GM21619 (cell line): ENCODE data around the gene RPS6KA2.
"Not testable (repeated sequence)": the region's sequence is repeated elsewhere in the genome, so short reads cannot be mapped to it uniquely, and the experiment has no call there.

ENCODE experiments used
- ATAC-seq: cut with Tn5 transposase; IDR thresholded peaks from one replicate; pipeline ENCODE4 v1.9.1; 2021; ENCODE audit not compliant: unreplicated experiment

Gene RPS6KA2

GRCh38 chr6:166534658-166535406 lies 92.2 kb downstream of the RPS6KA2 start:
- no peak for ATAC-seq

DNA sequence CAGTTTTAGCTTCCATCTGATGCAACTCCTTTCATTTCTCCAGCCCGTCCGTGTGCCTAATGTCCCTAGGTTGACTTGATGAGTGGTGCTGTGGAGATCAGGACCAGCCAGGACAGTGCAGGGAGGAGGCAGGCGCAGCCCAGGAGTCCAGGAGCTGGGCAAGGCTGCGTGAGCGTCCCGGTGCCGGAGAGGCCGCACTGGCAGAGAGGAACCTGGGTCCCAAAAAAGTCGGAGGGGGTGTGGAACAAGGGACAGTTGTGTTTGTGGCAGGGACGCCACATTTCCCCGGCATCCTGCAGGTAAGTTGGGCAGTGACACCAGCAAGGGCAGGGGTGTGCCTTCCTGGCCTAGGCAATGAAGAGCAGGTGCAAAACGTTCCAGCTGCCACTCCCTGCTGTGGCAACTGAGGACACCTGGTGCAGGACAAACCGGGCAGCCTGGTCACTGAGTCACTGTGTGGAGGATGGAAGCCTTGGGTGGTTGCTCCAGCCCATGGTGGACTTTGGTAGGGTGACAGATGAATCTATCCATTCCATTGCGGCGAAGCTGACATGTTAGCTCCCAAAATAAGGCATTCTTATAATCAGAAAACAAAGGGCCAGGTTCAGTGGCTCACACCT lies 93.7 kb downstream of the RPS6KA2 start:
- no peak for ATAC-seq

DNA sequence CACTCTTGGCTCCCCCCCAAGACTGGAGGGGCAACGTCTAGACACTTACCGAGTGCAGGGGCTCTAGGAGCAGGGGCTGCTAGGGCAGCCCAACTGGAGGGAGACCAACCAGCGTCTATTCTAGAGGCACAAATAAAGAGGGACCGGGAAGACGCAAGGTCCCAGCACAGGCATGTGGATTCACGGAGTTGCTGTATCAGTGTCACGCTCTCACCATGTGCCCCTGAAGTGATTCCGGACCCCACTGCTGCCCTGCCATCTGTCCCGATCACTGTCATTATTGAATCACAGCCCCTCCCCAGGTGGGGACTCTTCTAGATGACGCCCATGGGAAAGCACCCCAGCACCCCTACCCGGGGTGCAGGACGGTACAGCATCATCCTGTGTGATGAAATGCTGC lies 94.7 kb downstream of the RPS6KA2 start:
- no peak for ATAC-seq

DNA sequence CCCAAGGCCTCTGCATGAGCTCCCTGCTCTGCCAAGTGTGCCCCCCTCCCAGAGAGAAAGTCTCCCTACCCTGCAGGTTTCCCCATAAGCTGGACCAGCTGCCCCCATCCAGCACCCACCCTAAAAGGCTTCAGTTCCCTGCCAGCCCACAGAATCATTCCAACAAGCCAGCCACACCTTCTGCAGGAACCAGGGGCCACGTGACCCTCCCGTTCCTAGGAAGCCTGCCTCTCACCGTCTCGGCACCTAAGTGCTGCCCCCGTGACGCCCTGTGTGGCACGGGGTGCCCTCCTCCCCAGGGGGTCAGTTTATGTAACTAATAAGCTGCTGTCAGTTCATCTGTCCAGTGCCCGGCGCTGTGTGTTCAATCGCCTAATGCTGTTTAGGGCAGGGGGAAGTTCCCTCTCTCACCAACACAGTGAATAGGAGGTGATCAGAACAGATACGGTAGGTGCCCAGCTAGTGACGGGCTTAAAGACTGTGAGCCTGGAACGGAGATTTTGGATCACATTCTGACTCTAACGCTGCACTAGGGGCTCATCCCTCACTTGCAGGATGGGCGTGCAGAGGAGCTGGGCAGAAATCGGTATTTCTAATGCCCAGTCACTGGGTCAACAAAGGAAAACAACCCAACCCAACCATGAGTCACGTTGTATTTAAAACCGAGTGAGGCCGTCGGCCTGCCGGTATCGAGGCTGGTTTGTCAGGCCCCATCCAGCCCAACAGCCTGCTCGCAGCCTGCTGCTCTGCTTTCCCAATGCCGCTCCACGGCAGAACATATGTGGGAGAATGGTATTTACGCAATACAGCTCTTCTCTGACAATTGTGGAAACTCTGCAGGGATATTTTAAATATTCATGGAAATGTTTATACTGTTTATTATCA lies 96.6 kb downstream of the RPS6KA2 start:
- ATAC-seq, result no peak

DNA sequence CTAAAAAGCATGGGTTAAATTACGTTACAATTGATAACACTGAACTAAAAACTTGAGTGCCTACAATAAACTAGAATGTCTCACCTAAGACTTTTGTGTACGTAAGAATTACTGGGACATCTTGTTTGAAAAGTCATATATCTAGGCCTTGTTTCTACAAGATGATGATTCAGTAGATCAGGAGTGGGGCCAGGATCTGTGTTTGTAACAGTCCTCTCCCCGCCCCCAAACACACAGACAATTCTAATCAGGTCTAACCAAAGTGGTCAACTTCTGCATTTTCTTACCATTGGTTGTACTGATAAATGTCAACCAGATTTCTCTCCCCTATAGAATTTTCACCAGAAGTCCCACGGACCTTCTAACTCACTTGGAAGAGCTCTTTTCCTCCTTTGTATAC lies 97.5 kb downstream of the RPS6KA2 start:
- no peak for ATAC-seq

- ATAC-seq, result not testable (repeated sequence)
Observed at GRCh38 chr6:166529058-166529457, 98.0 kb downstream of the RPS6KA2 start.

DNA sequence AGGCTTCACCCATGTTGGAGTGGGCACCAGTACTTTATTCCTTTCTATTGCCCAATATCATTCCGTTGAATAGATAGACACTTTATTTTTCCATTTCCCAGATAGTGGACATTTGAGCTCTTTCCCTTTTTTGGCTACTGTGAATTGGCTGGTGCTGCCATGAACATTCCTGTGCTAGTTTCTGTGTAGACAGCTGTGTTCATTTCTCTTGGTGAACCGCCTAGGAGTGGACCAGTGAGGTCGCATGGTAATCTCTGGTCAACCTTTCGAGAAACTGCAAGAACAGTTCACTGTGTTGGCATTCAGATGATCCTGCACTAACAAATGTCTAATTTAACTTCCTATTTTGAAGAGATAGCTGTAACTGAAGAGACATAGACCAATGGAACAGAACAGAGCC lies 99.2 kb downstream of the RPS6KA2 start:
- no peak for ATAC-seq

- ATAC-seq, result no peak
Observed at GRCh38 chr6:166526937-166527336, 100.1 kb downstream of the RPS6KA2 start.

DNA sequence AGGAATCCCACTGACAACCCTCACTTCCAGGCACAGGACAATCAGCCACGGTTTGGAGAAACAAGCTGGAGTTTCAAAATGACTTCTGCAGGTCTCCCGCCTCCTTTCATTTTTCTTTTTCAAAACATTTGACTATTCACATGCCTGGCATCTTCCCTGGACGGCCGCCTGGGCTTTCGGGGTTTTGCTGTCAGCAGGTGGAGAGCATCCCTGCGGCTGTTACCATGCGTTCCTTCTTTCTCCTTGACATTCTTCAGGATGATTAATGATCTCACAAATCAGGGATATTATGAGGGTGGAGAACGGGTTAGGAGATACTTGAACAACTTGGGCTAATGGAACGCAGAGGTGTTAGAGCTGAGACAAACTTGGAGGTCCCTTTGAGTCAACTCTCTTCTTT lies 101.5 kb downstream of the RPS6KA2 start:
- ATAC-seq, result no peak

DNA sequence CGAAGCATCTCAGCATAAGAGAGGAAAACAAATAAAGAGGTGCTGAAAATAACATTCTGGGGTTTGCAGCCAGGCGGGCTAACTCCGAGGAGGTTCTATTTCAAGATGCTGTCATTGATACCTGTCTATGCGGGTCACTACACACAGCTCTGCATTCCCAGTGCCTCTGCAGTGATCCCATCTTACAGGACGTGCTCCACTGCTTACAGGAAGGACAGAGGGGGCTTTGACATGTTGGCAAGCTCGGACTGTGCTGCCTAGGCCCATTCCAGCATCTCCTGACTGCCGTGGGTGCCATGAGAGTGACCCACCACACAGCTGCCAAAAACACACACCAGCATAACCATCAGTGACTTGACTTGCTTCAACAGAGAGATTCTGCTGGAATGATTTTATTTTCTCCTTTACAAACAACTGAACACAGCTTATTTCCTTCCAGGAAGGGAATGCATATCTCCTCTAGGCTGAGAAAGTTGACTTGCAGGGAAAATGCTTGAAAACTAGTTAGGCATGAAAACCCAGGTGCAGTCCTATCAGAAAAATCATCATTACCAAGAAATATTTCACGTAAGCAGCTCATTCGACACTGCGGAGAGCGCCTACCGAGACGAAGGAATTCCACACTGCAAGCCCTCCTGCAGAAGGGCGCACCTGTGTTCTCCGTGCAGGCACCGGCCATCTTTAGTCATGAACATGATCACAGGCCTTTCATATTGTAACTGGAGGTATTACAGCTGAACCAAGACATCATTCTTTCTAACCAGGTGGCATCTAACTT lies 103.1 kb downstream of the RPS6KA2 start:
- no peak for ATAC-seq

GRCh38 chr6:166520905-166521834 lies 105.9 kb downstream of the RPS6KA2 start:
- no peak for ATAC-seq

GRCh38 chr6:166516251-166516884 lies 110.7 kb downstream of the RPS6KA2 start:
- ATAC-seq, result no peak

GRCh38 chr6:166515072-166515810 lies 111.8 kb downstream of the RPS6KA2 start:
- ATAC-seq, result no peak

DNA sequence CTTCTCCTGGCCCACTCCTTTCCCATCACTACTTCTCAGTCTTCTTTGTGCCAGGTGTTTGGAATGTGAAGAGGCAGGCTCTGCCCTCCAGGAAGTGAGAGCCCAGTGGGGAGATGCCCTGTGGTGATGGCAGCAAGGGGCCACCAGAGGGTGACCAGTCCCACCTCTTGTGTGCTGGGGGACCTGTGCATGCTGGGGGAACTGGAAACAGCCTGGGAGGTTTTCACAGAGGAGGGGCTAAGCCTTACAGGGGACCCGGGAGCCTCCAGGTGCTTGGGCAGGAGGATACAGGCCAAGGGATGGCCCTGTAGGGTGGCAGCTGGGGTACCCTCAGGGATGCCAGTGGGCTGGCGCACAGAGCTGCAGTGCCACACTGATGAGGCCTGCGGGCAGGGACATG lies 112.9 kb downstream of the RPS6KA2 start:
- no peak for ATAC-seq

DNA sequence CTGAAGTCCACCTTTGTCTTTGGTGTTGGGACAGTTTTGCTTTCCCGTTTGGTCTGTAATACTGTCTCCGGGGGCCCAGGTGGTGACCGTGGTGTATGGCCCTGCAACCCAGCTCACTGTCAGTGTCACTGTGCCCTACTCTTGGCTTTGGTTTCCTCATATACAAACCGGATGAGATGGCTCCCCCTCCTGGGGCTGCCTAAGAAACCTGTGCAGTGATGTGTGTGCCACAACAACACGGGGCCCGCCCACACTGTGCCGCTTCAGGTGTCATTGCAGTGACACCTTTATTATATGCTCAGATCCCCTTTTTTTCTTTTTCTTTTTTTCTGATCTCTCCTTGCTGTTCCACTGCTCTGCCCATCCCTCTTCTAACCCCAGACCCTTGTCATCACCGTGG lies 114.5 kb downstream of the RPS6KA2 start:
- ATAC-seq, result peak; percentile 96

GRCh38 chr6:166511316-166511715 lies 115.7 kb downstream of the RPS6KA2 start:
- ATAC-seq, result no peak

DNA sequence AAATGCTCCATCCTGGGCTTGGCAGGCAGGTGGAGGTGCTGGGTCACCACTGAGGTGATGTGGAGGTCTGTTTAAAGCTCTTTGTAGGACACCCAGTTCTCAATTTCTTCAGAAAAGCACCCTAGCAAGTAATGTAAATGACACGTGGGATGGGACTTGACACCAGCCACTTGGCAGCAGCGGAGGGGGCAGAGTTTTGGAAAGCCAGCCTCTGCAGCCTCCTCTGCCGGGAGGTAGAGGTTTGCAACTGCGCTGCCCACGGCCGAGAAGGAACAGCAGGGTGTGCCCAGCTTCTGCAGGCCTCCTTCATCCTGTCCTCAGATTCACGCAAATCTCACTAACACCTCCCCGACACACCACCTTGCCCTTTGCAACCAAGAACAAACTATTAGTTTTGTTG lies 117.9 kb downstream of the RPS6KA2 start:
- ATAC-seq, result no peak

- no peak for ATAC-seq
Observed at GRCh38 chr6:166508726-166509125, 118.3 kb downstream of the RPS6KA2 start.
